ENCODE measurements around the gene TEX50.
"Not testable (repeated sequence)": the region's sequence is repeated elsewhere in the genome, so short reads cannot be mapped to it uniquely, and the experiment has no call there.

TEX50 gene

GRCh38 chr1:173608503-173609216, 26.5 kb upstream of the TEX50 start:
- TF ChIP-seq, protein P1, sequence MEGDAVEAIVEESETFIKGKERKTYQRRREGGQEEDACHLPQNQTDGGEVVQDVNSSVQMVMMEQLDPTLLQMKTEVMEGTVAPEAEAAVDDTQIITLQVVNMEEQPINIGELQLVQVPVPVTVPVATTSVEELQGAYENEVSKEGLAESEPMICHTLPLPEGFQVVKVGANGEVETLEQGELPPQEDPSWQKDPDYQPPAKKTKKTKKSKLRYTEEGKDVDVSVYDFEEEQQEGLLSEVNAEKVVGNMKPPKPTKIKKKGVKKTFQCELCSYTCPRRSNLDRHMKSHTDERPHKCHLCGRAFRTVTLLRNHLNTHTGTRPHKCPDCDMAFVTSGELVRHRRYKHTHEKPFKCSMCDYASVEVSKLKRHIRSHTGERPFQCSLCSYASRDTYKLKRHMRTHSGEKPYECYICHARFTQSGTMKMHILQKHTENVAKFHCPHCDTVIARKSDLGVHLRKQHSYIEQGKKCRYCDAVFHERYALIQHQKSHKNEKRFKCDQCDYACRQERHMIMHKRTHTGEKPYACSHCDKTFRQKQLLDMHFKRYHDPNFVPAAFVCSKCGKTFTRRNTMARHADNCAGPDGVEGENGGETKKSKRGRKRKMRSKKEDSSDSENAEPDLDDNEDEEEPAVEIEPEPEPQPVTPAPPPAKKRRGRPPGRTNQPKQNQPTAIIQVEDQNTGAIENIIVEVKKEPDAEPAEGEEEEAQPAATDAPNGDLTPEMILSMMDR (IDR thresholded peaks at IDR 0.05; ENCODE audit: borderline replicate concordance, control extremely low read depth, extremely low read depth, insufficient read depth, missing control alignments), result no peak
- in situ Hi-C loops (cut with MboI; ENCODE audit: low sequenced_read_pairs, unreplicated experiment), result no loop called here
- no peak for DNase-seq (ENCODE audit: low spot score)

DNA sequence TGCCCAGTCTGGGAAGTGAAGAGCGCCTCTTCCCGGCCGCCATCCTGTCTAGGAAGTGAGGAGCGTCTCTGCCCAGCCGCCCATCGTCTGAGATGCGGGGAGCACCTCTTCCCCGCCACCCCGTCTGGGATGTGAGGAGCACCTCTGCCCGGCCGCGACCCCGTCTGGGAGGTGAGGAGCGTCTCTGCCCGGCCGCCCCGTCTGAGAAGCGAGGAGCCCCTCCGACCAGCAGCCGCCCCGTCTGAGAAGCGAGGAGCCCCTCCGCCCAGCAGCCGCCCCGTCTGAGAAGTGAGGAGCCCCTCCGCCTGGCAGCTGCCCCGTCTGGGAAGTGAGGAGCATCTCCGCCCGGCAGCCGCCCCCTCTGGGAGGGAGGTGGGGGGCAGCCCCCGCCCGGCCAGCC, 22.1 kb upstream of the TEX50 start:
- DNase-seq (ENCODE audit: low spot score); in situ Hi-C loops (cut with MboI; ENCODE audit: low sequenced_read_pairs, unreplicated experiment): not testable (repeated sequence)

GRCh38 chr1:173616859-173617258, 18.3 kb upstream of the TEX50 start:
- TF ChIP-seq, protein P1 (IDR thresholded peaks at IDR 0.05; ENCODE audit: borderline replicate concordance, control extremely low read depth, extremely low read depth, insufficient read depth, missing control alignments), result no peak
- in situ Hi-C loops (cut with MboI; ENCODE audit: low sequenced_read_pairs, unreplicated experiment), result no loop called here
- DNase-seq (ENCODE audit: low spot score), result no peak

- in situ Hi-C loops (cut with MboI; ENCODE audit: low sequenced_read_pairs, unreplicated experiment), result no loop called here
- TF ChIP-seq, protein P1 (IDR thresholded peaks at IDR 0.05; ENCODE audit: borderline replicate concordance, control extremely low read depth, extremely low read depth, insufficient read depth, missing control alignments), result no peak
- no peak for DNase-seq (ENCODE audit: low spot score)
Observed at GRCh38 chr1:173627269-173627668, 7.9 kb upstream of the TEX50 start.

- DNase-seq (ENCODE audit: low spot score), result no peak
- TF ChIP-seq, protein P1 (IDR thresholded peaks at IDR 0.05; ENCODE audit: borderline replicate concordance, control extremely low read depth, extremely low read depth, insufficient read depth, missing control alignments), result no peak
Observed at GRCh38 chr1:173628888-173629287, 6.2 kb upstream of the TEX50 start.

DNA sequence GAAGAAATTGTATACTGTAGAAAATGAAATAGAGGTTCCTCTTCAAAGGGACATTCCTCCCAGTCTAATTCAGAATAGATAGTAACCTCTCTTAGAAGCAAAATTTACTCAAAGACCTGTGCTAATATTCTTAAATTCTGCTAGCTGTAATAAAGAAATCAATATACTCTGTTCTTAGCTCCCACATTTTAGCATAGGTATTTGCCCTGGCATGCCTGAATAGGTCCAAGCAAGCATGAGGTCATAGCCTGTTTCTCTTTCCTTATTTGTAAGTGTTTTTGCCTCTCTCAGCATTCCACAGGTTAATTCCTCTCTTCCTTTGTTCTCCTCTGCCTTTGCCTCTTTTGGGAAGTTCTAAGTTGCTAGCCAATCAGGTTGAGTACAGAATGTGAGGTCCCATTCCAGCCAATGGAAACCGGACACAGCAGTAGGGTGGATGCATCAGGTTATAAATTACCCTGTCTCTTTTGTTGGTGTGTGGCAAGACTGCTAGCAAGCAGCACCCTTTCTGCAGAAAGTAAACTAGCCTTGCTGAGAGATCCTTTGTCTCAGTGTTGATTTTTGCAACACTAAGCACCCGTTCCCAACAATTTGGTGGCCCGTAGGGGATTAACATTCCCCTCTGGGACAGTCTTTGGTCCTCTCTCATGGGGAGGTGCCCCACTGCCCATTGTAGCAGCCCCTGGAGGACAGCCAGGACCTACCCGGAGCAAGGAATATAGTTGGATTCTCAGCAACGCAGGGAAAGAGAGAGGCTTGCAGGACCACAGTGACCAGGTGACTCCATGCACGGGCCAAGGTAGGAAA, 2.3 kb downstream of the TEX50 start:
- DNase-seq (ENCODE audit: low spot score); in situ Hi-C loops (cut with MboI; ENCODE audit: low sequenced_read_pairs, unreplicated experiment): not testable (repeated sequence)

More at GRCh38 chr1:173628888-173629287, 6.2 kb upstream of the TEX50 start:
- in situ Hi-C loops (cut with MboI; ENCODE audit: low sequenced_read_pairs, unreplicated experiment), result no loop called here

GRCh38 chr1:173638043-173639021, 3.2 kb downstream of the TEX50 start:
- in situ Hi-C loops (cut with MboI; ENCODE audit: low sequenced_read_pairs, unreplicated experiment), result no loop called here
- TF ChIP-seq, protein P1 (IDR thresholded peaks at IDR 0.05; ENCODE audit: borderline replicate concordance, control extremely low read depth, extremely low read depth, insufficient read depth, missing control alignments), result no peak
- DNase-seq (ENCODE audit: low spot score), result no peak

All from GM13976 (cell line).